ENCODE data around the gene PCCA.
"Not testable (repeated sequence)": the region's sequence is repeated elsewhere in the genome, so short reads cannot be mapped to it uniquely, and the experiment has no call there.

PCCA gene

DNA sequence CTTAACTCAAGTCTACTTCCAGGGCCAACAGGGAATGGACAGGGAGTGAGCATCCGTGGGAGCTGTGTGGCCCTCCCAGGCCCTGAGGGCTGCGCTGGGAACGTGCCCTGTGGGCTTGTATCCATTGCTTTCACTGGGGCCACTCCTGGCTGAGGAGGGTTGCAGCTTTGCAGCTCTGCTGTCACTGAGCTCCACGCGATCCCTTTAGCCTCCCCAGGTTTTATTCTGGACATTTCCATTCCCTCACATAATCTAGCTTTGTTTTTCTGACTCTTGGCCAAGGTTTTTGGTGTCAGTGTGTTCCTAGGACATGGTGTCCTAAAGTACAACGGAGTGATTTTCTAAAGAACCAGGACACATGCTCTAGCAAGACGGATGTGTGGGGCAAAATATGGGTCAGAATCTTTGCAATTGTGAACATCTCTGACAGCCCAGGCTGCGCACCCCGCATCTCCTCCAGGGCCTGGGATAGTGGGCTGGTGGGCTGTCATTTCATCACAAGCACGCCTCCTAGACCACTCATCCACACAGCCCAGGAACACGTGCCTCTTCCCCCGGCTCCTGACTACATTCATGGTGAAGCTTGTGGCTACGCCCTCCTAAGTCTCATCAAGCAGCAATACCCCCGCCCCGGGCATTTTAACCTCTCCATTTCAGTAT lies 471.7 kb downstream of the PCCA start:
- DNase-seq: no peak

DNA sequence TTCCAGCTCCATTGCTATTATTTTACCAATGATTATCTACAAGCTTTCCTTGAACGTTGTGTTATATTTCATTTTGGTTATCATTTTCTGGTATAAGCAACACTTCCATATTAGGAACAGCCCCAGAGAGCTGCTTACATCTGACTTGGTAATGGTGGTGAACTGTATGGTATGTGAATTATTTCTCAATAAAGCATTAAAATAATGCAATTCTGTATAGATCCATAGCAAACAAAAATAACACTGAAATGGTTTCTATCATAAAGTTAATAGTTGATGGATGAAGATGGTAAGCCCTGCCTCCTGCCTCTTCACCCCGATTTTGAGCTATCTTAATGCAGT lies 472.2 kb downstream of the PCCA start:
- no peak for DNase-seq

- DNase-seq: no peak
Measured at GRCh38 chr13:100561599-100562204, 472.8 kb downstream of the PCCA start.

- DNase-seq: no peak
Measured at GRCh38 chr13:100563779-100564178, 474.9 kb downstream of the PCCA start.

DNA sequence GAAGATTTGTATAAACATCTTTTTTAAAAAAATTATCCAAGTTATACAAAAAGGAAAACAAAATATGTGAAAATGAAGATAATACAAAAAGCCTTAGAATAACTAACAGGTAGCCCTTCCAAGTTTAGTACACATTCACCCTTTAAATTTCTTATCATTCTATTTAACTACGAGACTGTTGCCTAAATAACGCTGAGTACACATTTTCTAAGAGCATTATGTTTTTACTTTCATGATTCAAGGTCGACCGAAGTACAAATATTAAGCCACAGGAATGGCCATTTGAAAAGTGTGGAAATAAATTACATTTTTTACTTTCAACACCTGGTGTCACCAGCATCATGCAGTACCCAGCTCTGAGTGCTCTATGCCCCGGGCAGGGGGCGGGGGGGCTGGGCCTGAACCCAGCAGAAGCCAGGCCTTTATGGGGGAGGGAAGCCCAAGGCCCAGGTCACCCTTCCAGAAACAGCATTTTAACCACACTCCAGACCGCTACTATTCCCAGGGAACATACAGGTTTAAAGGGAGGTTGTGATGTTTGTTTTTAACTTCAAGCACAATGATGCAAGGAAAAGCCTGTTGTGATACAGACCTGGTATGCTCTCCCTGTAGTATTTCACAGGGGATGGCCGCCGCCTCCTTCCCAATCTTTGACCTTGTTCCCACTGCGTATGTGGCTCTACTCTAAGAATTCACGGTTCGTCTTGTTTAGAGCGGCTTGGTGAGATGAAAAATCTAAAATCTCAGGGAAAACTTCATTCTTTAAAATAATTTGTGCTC lies 475.7 kb downstream of the PCCA start:
- no peak for DNase-seq

DNA sequence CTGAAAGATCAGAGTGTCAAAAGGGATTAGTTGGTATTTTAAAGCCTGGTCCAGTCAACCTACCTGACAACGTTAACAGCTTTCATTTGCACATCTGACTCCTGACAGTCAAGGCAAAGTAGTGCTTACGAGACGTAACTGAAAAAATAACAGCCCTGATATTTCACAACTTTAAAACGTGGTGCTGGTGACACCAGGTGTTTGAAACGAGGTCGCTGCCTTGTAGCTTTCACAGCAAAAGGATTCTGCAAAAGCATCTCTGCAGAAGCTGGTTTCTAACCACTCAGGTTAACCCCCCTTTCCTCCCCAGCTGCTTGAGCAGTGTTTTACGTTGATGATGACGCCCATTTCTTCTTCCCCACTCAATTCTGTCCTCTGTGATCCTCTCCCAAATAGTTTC lies 476.4 kb downstream of the PCCA start:
- DNase-seq: no peak

DNA sequence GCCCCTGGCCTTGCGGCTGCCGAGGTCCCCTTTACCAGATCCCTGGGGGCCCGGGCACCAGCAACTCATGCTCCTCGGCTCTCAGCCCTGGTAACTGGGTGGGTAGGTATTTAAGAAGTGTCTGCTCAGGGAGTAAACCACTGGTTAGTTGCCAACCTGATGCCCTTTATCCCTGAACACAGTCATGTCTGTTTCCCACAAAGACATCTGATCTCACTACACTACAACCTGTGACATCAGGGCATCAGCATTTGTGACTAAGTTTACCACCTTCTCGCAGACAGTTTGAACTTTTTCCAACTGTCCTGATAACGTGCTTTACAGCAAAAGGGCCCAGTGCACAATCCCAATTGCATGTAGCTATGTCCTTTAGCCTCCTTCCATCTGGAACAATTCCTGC lies 477.6 kb downstream of the PCCA start:
- DNase-seq: no peak

GRCh38 chr13:100573121-100573520 lies 484.2 kb downstream of the PCCA start:
- peak; percentile 38 for DNase-seq

DNA sequence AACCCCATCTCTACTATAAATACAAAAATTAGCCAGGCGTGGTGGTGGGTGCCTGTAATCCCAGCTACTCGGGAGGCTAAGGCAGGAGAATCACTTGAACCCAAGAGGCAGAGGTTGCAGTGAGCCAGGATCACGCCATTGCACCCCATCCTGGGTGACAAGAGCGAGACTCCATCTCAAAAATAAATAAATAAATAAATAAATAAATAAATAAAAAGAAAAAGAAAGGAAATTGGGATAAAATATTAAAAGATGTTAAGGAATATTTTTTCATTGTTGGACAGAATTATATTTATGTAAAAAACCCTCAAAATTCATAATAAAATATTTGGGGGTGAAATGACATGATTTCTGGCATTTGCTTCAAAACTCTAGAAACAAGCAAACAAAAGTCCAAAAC lies 488.3 kb downstream of the PCCA start:
- DNase-seq: not testable (repeated sequence)

Data from NCI-H2171 (cell line).